Measurements from ENCODE around the gene ZNF664. TPM values are rescaled to one million over a fixed set of nuclear protein-coding genes. Genes with fewer than 3 reads are reported as not detected.

The ZNF664 gene
- total RNA-seq, 4 donors from 2014 or later: 25.0 to 100 (median 40.2) TPM

DNA sequence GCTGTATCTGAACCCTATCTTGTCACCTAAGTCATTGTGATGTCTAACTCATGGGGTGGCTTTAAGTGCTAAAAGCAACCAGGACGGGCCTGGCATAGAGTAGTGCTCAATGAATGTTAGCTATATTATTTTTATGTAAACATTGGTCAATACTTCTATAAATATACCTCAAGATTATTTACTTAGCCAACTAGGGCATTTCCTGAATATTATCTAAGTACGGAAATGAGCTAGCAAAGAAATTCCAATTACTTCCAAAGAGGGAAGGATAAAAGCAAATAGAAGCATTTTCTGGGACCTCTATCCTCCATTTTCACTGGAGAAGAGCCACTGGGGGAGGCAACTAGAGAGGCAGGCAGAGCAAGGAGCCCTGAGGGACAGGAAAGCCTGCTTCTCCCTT is 21.0 kb upstream of the ZNF664 start:
- no peak for DNase-seq
- peaks cover 0 to 4% (median 0%) of the 10 kb centered on the region in 3 donors for H3K4me1 ChIP-seq
- no peaks in the 10 kb centered on the region for H3K27me3 ChIP-seq
- H3K4me3 ChIP-seq: no peak overlapping the region
- TF ChIP-seq CTCF (IDR thresholded peaks at IDR 0.05) (no peak), POLR2A (IDR thresholded peaks at IDR 0.05) (no peak)
- H3K36me3 ChIP-seq: no peaks in the 10 kb centered on the region
- WGBS, 2 donors: 73 to 83% methylated on average over 2 of the region's 2 CpGs
- no peak overlapping the region for H3K27ac ChIP-seq
- H3K9me3 ChIP-seq: no peaks in the 10 kb centered on the region
- intact Hi-C loops (cut with DNase I): no loop called here

GRCh38 chr12:123954647-123955350 is 18.2 kb upstream of the ZNF664 start:
- no peak overlapping the region for H3K4me3 ChIP-seq
- no peaks in the 10 kb centered on the region for H3K9me3 ChIP-seq
- no peaks in the 10 kb centered on the region for H3K27me3 ChIP-seq
- no peak overlapping the region for H3K27ac ChIP-seq
- intact Hi-C loops (cut with DNase I): no loop called here
- no peaks in the 10 kb centered on the region for H3K36me3 ChIP-seq
- TF ChIP-seq POLR2A (IDR thresholded peaks at IDR 0.05) (no peak), CTCF (IDR thresholded peaks at IDR 0.05) (no peak)
- H3K4me1 ChIP-seq: peaks cover 0 to 4% (median 0%) of the 10 kb centered on the region in 3 donors
- no peak for DNase-seq
- 89 to 95% methylated on average over 5 to 7 of the region's 10 CpGs for WGBS, 2 donors

DNA sequence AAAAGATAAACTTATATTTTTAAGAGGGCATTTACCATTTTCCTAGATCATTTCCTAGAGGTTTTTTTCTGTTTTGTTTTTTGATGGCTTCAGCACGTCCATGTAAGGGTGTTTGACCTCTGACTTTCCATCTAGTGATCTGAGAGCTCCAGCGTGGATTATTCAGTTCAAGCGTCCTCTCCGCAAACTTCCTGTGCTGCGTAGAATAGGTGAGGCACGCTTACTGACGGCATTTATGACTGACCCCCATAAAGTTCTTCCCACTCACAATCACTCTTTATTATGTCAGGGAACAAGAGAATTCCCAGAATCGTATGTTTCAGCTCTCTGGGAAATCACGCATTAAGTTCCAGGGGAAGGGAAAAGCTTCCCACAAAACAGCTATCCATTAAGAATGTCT is 16.8 kb upstream of the ZNF664 start:
- no peak for TF ChIP-seq CTCF (IDR thresholded peaks at IDR 0.05)
- TF ChIP-seq POLR2A (IDR thresholded peaks at IDR 0.05): no peak
- H3K4me3 ChIP-seq: no peak overlapping the region
- no peaks in the 10 kb centered on the region for H3K9me3 ChIP-seq
- H3K27me3 ChIP-seq: no peaks in the 10 kb centered on the region
- H3K27ac ChIP-seq: no peak overlapping the region
- DNase-seq: no peak
- H3K4me1 ChIP-seq: peaks cover 0 to 4% (median 0%) of the 10 kb centered on the region in 3 donors
- WGBS, 2 donors: 87 to 88% methylated on average over 9 of the region's 9 CpGs
- H3K36me3 ChIP-seq: no peaks in the 10 kb centered on the region
- intact Hi-C loops (cut with DNase I): no loop called here

GRCh38 chr12:123957196-123957595 is 15.8 kb upstream of the ZNF664 start:
- no peak for DNase-seq
- Histone ChIP-seq H3K36me3 (no peaks in the 10 kb centered on the region), H3K27me3 (no peaks in the 10 kb centered on the region), H3K4me3 (no peak overlapping the region), H3K9me3 (no peaks in the 10 kb centered on the region), H3K27ac (no peak overlapping the region), H3K4me1 (peaks cover 0 to 2% (median 0%) of the 10 kb centered on the region in 3 donors)
- intact Hi-C loops (cut with DNase I): no loop called here
- TF ChIP-seq CTCF (IDR thresholded peaks at IDR 0.05) (no peak), POLR2A (IDR thresholded peaks at IDR 0.05) (no peak)
- 70 to 85% methylated on average over 1 to 3 of the region's 3 CpGs for WGBS, 2 donors

DNA sequence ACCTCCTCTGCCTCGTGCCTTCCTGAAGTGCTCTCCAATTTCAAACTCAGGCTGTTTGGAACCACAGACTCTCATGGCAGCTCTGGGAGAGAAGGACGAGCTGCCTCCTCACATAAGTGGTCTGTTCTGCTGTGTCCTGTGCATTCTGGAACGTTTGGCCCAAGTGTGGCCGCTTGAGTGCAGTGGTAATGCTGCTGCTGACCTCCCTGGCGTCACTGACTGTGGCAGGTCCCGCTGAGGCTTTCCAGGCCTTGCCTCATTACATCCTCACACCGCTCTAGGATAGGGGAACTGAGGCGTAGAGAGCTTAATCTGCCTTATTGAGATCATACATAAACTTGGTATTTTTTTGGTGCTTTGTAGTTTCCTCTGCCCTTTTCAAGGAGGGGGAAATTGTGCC is 14.6 kb upstream of the ZNF664 start:
- DNase-seq: no peak
- Histone ChIP-seq H3K27ac (no peak overlapping the region), H3K9me3 (no peaks in the 10 kb centered on the region), H3K36me3 (no peaks in the 10 kb centered on the region), H3K4me3 (no peak overlapping the region), H3K4me1 (no peaks in the 10 kb centered on the region), H3K27me3 (no peaks in the 10 kb centered on the region)
- 84 to 89% methylated on average over 7 to 8 of the region's 8 CpGs for WGBS, 2 donors
- intact Hi-C loops (cut with DNase I): no loop called here
- no peak for TF ChIP-seq CTCF (IDR thresholded peaks at IDR 0.05)
- TF ChIP-seq POLR2A (IDR thresholded peaks at IDR 0.05): no peak

All from esophagus squamous epithelium (tissue), 5 donors.